HG03460 (cell line): Measurements from ENCODE around the gene ARHGAP32.

Experiments
- ATAC-seq: cut with Tn5 transposase; IDR thresholded peaks from one replicate; pipeline ENCODE4 v1.9.1; 2021; ENCODE audit not compliant: unreplicated experiment

Gene ARHGAP32

DNA sequence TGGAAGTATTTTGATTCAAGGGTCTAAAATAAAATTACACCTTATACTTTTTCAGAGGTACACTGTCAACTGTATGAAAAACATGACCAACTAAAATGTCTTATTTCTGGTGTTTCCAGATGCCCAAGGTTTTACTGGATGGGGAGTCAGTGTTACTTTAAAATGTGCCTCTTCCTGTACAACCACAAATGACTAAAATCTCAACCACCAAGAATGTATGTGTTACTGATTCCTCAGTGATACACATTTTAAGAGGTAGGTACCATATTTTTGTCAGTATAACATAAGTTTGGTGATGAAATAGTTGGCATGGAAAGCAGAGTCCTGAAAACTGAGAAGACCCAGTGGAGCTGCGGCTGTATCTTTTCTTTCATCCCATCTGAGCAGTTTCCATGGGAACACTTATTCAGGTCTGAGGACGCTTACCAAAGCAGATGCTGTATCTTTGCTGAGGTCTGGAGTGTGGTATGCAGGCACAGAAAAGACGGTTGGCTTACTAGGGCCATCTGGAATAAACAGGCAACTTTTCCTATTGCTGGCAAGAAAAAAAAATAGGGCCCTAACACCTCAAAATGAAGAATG is 228.3 kb downstream of the ARHGAP32 start:
- ATAC-seq, result no peak

DNA sequence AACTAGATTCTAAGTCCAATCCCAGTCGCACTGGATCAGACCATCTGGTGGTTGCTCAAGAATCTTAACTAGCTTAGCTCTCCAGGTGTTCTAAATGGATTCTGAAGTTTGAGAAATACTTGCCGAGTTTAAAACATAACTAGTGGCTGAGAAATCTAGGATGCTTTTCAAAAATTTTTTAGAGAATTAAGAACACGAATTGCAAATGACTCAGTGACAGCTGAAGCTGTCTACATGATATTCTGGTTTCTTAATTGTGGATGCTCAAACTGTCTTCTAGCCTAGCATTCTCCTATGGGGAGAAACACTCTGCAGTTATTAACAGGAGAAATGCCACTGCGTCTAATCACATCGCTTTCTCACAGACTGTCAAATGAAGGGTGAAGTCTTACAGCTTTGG is 229.2 kb downstream of the ARHGAP32 start:
- no peak for ATAC-seq

DNA sequence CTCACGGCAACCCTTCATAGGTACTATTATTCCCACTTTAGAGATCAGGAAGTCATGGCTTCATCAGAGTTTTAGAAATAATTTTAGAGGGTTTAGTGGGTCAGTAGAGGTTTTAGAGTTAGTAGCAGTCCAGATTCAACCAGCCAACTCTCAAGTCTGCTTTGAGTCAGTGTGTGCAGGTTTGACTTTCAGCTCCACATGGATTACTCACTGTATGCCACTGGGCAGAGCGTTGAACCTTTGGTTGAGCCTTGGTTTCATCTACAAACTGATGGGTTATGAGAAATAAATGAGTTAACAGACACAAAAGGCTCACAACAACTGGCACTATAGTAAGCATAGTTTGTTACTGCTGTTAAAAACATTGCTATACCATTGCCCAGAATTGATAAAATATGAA is 230.5 kb downstream of the ARHGAP32 start:
- ATAC-seq, result no peak

DNA sequence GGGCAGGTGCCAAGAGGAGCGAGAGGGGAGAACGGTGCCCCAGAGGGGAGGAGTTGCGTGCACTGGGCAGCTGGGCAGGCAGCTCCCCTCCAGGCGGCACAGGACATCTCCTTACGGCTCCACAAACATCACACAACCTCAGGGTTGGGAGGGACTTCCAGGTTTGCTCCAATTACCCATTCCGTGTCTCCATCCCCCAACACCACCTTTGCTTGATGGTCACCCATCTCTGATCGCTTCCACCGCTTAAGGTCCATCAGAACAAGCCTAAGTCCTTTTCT is 235.0 kb downstream of the ARHGAP32 start:
- no peak for ATAC-seq

DNA sequence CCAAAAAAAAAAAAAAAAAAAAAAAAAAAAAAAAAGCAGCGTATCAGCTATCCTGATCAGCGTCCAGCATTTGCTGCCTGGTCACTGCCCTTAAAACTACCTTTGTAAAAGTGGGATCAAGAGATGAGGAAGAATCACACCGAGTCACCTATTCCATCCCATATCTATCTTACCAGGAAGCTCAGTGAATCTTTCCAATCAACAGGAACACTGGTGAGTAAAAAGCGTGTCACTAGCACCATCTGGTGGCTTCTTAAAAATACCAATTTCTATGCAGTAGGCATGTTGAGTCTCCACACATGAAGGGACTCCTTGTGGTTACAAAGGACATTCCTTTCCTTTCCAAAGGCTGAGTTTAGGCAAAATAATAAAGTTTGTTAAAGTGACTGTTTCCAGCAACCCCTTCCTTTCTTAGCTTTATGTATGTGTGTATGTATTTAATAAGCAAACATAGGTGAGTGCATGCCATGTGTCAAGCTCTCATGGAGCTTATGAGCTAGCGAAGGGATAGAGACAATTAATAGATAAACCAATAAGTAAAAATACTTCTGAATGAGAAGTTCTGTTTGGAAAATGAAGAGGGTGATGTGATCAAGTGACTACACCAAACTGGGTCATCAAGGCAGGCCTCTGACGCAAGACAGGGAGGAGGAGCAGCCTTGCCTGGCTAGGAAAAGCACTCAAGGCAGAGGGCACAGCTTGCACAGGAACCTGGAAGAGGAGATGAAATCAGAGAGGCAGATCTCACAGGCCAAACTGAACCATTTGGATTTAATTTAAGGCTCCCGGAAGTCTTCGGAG is 235.5 kb downstream of the ARHGAP32 start:
- ATAC-seq, result peak; percentile 69

DNA sequence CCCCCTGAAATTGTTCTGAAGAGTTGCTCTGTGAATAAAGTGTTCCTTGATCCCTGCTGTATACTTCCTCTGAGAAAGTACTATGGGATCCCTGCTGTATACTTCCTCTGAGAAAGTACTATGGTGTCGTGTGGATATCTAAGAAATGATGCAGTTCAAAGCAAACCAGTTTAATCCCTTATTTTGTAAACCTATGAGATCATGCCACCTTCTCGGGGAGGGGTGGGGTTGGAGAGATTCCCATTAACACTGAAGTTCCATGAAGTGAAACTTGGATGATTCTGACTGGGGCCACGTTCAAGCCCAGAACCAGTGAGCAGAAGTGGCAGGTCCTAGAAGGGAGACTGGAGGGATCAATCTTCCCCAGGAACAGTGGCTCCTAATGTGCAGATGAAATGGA is 236.5 kb downstream of the ARHGAP32 start:
- ATAC-seq, result no peak

DNA sequence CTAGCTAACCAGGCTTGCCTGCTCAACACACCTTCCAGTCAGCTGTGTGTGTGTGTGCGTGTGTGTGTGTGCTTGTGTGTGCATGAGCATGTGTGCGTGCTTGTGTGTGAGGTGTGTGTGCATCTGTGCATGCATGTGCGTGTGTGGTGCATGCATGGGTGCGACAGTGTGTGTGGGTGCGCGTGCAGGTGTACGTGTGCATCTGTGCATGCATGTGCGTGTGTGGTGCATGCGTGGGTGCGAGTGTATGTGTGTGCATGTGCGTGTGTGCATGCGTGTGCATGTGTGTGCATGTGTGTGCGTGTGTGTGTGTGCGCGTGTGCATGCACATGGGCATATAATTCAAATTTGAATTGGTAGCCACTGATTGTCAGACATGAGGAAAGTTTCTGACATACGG is 239.0 kb downstream of the ARHGAP32 start:
- no peak for ATAC-seq

DNA sequence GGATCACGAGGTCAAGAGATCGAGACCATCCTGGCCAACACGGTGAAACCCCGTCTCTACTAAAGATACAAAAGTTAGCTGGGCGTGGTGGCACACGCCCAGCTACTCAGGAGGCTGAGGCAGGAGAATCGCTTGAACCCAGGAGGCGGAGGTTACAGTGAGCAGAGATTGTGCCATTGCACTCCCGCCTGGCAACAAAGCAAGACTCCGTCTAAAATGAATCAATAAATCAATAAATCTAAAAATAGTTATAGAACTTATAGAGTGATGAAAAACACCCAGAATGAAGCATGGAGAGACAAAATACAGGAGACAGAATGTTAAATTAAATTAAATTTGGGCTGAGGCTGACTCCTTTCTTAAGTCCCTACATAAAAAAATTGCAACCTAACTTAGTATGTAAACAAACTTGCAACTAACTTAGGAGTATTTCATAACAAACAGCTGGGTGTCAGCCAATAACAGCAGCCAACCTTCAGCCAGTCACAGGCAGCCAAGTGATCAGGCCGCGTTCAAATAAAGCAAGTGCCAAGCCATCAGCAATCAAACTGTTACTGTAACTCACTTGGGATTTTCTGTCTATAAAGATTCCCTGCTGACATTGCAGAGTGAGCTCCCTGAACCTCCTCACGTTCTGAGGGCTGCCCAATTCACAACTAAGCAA is 242.2 kb downstream of the ARHGAP32 start:
- no peak for ATAC-seq

DNA sequence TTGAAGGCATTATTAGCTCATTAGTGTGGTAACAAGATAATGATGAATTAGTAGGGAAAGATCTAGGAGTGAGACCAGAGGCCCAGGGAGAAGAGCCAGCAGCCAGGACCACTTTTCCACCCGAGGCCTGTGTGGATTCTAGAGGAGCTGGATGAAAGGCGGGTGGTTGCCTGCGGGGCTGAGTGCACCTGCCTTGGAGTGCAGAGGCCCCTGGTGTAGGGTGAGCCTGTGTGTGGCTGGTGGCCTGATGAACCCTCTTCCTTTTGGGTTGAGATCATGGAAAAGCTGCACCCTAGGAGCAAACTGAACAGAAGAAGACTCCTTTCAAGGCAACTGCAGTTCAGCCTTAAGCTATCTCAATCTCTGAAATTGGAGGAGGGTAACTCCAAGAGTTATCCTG is 243.5 kb downstream of the ARHGAP32 start:
- ATAC-seq, result no peak

DNA sequence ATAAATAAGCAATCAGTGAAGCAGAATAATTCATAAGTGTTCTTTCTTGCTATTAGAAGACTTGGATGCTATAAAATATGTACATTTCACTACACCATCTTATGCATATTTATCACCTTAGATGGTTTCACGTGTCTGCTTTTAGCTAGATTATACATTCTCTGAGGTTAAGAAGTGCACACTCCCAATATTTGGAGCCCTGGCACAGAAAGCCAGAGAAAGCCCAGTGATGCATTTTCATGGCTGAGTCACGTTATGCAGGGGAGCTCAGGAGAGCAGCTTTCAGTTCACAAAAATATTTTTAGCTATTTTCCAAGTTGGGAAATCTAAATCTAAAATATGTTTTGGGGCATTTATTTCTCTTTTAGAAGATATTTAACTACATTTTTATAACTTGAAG is 244.4 kb downstream of the ARHGAP32 start:
- ATAC-seq, result no peak

DNA sequence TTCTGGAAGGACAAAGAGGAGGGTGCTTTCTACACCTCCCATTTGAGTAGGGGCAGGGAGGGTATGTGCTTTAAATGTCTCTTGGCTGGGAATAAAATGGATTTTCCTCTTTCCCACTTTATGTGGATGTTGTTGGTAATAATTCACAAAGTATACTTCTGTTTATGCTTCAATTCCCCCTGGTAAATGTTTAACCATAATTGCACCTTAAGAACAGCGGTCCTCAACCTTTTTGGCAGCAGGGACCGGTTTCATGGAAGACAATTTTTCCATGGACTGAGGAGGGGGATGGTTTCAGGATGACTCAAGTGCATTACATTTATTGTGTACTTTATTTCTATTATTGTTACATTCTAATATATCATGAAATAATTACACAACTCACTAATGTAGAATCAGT is 245.5 kb downstream of the ARHGAP32 start:
- ATAC-seq, result no peak

DNA sequence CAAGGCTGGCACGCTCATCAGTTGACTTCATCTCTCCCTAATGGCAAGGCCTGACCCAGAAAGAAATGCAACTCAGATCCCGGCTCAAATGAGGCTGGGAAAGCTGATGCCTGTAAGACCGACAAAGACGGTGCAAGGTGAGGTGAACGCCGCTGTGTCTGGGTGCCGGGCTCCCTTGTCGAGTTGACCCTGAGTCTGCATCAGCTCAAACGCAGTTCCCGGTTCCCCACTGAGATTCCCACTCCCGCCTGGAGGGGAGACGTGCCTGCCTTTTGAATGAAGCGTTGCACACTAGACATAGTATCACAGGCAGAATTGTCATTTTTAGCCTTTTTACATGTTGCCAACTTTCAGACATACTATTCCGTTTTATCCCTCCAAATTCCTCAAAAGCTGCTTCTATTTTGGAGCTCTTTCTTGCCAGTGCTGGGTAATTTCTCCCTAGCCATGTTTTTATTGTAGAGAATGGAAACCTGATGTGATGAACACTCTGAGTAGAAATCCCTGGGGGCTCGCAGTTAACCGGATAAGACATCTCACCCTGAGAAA is 248.6 kb downstream of the ARHGAP32 start:
- no peak for ATAC-seq

DNA sequence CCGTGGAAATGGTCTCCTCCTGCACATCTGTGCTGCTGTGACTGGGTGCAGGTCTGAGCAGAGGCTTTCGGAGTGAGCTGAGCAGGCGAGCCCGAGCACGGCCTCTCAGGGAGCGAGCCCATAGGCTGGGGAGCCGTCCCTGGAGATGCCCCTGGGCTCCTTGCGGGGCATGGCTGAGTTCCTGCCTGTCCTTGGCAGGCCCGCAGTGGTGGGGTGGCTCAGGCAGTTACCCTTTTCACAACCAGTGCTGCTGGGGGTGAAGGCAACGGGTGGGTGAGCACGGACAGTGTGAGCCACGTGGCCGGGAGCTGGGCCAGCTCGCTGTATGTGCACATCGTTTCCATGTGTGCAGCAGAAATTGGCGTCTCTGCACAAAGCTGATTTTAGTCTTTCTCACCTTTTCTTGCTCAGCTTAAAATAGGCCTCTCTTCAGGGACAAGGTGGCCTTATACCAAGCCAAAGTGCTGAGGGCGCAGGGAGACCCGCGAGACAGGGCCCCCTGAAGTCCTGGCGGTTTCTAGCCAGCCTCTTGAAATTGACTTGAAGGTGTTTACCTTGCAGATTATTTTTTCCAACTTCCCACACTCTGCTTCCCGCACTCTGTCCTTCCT is 249.2 kb downstream of the ARHGAP32 start, which contains the start of gene TP53AIP1:
Gene TP53AIP1 (minus strand): TSS at position 55 of the 611 bp plus-strand sequence. CDS start 5,053 bp downstream, outside the sequence.
- no peak for ATAC-seq

DNA sequence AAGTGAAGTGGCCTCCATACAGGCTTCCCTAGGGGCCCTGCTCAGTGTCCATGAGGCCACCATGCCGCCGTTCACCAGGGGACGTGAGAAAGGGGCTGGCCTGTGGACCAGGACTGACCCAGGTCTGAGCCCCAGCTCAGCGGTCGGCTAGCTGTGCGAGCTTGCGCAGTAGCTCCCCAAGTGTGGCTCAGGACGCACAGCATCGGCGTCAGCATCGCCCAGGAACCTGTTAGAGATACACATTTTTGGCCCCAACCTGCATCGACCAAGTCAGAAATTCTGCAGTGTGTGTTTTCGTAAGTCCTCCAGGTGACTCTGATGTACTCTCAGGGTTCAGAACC is 249.9 kb downstream of the ARHGAP32 start:
- no peak for ATAC-seq

DNA sequence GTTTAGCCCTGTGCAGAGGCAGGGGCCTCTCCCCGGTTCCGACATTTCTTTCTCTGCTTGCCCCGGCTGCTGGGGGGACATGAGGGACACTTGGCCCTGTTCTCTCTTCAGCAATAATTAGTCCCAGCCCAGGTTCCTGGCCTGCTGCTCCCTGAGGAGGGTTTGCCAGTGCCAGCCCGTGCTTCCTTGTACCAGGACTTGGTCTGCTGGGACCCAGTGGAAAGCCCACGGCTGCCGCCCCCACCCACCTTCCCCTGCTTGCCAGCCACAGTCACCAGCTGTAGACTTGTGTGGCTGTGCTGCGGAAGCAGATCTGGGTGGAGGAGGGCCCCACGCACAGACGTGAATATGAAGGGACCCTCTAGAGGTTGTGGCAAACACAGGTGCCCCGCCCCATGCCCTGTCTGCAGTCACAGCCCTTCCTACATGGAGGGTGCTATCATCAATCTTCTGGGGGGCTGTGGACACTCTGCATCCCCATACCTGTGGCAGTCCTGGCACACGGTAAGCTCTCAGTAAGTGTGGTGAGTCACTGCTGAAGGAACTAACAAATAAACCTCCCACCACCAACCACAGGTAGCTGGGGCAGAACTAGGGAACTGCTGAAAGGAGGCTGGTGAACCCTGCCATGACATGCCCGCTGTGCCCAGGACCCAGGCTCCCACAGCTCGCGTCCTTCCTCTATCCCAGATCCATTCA is 250.4 kb downstream of the ARHGAP32 start:
- no peak for ATAC-seq

DNA sequence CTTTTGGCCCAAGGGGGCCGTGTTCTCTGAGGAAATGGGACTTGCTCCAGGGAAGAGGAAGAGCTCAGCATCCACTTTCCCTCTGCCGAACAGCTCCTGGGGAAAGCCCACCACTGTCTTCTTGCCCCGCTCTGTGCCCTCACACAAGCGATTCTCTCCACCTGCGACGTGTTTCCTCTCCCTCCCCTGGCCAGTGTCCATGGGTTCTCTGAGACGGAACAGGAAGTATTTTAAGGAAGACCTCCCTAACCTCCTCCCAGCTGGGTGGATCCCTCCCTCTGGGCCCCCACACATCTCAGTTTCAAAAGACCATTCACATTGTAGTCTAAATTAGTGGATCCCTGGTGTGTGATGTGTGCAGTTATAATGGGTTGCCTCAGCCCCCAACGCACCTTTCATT is 251.0 kb downstream of the ARHGAP32 start:
- no peak for ATAC-seq

DNA sequence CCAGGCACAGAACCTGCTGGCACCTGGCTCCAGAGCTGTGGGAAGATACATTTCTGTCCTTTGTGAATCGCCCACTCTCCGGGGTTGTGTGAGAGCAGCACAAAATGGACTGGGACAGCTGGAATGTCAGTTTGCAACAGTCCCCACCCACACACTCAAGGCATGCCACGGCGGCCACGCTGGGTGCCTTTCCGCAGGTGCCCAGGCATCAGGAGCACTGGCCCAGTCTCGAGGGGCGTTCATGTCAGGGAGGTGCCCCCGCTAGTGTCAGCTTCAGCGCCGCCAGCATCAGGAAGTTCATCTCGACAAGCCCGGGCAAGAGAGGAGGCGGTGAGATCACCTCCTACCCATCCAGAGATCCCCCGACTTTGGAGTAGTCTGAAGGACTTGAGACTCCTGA is 251.5 kb downstream of the ARHGAP32 start:
- no peak for ATAC-seq

DNA sequence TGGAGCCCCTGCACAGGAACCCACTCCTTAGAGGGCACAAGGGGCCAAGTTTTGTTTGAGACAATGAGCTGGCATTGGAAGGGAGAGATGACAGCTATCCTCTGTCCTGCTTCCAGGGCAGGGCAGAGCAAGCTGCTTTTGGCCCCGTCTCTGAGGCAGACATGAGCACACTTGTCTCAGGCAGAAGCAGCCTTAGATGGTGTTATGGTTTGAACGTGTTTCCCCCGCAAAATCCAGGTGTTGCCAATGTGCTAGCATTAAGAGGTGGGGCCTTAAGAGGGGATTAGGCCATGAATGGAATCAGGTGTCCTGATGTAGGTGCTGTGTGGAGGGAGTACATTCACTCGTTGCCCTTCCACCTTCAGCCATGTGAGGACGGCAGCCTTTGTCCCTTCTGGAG is 252.0 kb downstream of the ARHGAP32 start:
- ATAC-seq, result no peak

DNA sequence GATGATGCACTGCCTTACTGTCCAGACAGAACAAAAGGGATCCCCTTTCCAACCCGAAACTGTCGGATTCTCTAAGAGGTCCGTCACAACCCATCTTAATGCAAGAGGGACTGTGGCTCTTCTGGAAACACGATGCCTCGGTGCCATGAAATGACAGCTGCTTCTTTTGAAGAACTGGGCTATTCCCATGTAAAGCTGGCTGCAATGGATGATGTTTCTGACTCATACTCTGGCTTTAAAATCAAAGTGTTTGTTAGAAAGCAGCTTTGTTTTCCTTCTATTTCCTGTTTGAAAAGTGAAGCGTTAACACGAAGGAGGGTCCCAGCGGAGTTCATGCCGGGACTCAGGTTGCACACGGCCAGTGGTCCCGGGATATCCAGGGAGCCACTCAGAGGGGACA is 252.5 kb downstream of the ARHGAP32 start:
- ATAC-seq, result no peak

DNA sequence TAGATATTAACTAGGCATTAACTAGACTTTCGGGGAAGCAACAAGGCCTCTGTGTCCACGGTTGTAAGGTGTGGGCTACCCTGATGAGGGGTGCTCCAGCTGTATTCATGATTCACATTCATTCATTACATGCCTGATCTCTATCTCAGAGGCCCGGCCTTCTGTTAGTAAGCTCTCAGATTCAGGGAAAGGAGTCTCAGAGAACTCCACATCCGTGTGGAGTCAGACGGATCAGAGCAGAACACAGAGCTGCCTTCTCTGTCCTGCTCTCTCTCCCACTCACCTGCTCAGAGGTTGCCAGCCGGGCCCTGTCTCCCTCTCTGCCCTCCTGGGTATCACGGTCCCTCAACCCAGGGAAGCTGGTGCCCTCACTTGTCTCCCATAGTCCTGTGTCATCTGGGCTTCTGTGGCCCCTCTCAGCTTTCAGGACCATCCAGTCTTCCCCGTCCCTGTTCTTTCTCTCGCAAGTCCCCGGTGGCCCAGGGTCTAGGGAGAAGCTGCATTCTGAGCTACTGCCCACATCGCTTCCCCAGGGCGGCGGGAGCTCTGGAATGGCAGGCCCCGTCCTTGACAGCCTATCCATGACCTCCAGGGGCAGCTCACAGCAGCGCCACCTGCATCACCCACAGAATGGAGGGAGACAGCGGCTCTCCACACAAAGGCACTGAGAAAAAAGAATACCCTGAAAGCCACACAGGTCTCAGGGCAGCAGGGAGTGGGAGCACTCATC is 253.8 kb downstream of the ARHGAP32 start:
- no peak for ATAC-seq

DNA sequence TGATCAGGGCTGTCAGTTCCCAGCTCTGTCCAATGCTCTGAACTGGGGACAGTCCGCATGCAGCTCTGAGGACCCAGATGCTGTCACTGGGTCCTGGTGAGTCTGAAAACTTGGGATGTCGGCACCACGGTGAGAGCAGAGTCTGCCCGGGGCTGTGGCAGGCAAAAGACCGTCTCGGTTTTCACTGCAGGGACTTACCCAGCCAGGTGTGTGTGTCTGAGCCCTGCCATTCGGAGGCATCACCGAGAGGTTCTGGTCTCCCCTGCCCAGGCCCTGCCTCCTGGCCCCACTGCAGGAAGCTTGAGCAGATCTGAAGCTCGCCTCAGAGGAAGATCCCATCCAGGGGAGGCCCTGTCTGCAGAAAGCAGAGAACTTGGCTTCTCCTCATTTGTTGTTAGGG is 254.6 kb downstream of the ARHGAP32 start:
- ATAC-seq, result no peak
